ENCODE results near the gene CLEC6A. TPM values are rescaled to one million over a fixed set of nuclear protein-coding genes. Genes with fewer than 3 reads are reported as not detected.

Gene CLEC6A
- total and polyA plus RNA-seq, 2 experiments from 2014 or later = not detected

DNA sequence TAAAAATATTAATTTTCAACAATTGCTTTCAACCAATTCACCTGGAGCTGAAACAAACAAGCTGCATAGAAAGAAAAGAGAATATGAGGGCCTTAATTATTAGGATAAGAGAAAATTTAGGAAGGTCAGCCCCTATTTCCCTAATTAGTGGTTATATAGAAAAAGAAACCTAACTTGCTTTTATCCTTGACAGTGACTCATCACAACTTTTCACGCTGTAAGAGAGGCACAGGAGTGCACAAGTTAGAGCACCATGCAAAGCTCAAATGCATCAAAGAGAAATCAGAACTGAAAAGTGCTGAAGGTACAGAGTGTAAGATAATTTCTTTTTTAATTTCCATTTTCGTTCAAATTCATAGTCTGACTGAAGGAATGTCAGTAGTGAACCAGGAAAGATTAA is 62.2 kb downstream of the CLEC6A start:
- Histone ChIP-seq H3K27ac (no peak overlapping the region), H3K4me1 (ENCODE audit: insufficient read depth) (no peaks in the 10 kb centered on the region), H3K9me2 (replicated peaks; ENCODE audit: insufficient read depth) (no peaks in the 10 kb centered on the region), H3K9me3 (ENCODE audit: low read depth) (no peaks in the 10 kb centered on the region), H3K27me3 (peaks cover 9% of the 10 kb centered on the region), H4K20me1 (ENCODE audit: insufficient read depth, poor library complexity, severe bottlenecking) (no peaks in the 10 kb centered on the region), H2AFZ (no peak overlapping the region), H3K36me3 (replicated peaks; ENCODE audit: insufficient read depth, low read depth) (no peaks in the 10 kb centered on the region), H3K4me3 (no peak overlapping the region), H3K4me2 (no peak overlapping the region), H3K79me2 (no peaks in the 10 kb centered on the region)
- no peak for DNase-seq (ENCODE audit: low spot score)
- WGBS (ENCODE audit: low lambda C conversion rate, missing lambda C conversion rate) = 81% methylated on average over 2 of the region's 2 CpGs
- TF ChIP-seq EZH2phosphoT487 (IDR thresholded peaks at IDR 0.05; ENCODE audit: low read depth, severe bottlenecking, unreplicated experiment) (no peak), EZH2 (IDR thresholded peaks at IDR 0.05; ENCODE audit: borderline replicate concordance) (no peak)
- TF ChIP-seq, protein P1, sequence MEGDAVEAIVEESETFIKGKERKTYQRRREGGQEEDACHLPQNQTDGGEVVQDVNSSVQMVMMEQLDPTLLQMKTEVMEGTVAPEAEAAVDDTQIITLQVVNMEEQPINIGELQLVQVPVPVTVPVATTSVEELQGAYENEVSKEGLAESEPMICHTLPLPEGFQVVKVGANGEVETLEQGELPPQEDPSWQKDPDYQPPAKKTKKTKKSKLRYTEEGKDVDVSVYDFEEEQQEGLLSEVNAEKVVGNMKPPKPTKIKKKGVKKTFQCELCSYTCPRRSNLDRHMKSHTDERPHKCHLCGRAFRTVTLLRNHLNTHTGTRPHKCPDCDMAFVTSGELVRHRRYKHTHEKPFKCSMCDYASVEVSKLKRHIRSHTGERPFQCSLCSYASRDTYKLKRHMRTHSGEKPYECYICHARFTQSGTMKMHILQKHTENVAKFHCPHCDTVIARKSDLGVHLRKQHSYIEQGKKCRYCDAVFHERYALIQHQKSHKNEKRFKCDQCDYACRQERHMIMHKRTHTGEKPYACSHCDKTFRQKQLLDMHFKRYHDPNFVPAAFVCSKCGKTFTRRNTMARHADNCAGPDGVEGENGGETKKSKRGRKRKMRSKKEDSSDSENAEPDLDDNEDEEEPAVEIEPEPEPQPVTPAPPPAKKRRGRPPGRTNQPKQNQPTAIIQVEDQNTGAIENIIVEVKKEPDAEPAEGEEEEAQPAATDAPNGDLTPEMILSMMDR (IDR thresholded peaks at IDR 0.05; ENCODE audit: poor library complexity) = no peak

DNA sequence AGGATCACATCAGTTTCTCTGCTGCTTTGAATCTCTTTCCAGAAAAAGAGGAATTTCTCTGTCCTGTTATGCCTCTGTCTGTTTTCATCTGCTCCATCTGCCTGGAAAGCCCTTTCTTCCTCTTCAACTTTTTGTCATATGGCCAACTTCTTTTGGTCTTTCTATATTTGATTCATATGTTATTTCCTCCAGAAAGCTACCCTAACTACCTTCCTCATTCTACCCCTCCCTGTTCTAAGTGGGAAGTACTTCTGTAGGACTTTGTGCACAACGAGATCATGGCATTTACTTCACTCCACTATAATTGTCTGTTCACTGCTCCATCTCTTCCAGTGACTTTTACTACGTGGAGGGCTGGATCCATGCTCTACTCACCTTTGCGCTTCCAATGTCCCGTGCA is 63.4 kb downstream of the CLEC6A start:
- H3K79me2 ChIP-seq = no peaks in the 10 kb centered on the region

DNA sequence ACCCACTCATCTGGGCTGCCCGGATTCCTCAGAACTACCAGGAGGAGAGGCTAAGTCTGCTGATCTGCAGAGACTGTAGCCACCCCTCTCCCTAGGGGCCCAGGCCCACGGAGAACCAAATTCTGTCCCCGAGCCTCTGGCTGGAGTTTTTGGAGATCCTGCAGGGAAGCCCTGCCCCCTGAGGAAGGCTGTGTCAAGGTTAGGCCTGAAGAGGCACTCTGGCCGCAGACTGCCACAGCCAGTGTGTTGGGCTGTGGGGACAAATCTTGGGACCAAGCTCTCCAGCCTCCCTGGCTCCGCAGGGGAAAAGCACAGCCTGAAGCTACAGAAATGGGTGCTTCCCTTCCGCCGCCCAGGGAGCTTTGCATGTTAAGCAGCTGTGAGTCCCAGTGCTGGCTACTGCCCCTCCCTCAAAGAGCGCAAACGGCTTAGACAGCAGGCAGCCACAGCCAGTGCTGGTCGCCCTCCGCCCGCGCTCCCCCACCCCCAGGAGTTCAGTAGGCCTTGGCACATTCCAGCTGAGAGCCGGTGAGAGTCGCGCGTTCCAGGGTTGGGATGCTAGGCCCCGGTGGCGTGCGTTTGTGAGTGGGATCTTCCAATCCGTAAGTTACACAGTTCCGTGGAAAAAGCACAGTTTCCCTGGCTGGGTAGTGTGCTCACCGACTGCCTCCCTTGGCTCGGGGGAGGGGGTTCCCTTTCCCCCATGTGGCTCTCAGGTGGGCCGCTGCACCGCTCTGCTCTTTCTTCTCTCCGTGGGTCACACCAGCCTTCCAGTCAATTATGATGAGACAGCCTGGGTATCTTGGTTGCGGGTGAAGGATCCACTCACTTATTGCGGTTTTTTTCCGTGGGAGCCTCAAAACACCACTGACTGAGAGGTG is 71.7 kb downstream of the CLEC6A start:
- Histone ChIP-seq H3K9me2 (replicated peaks; ENCODE audit: insufficient read depth) (no peaks in the 10 kb centered on the region), H3K4me3 (no peak overlapping the region), H3K79me2 (no peaks in the 10 kb centered on the region), H3K27me3 (no peaks in the 10 kb centered on the region), H4K20me1 (ENCODE audit: insufficient read depth, poor library complexity, severe bottlenecking) (no peaks in the 10 kb centered on the region), H3K4me2 (no peak overlapping the region), H3K9me3 (ENCODE audit: low read depth) (no peaks in the 10 kb centered on the region), H3K4me1 (ENCODE audit: insufficient read depth) (no peaks in the 10 kb centered on the region), H3K36me3 (replicated peaks; ENCODE audit: insufficient read depth, low read depth) (no peaks in the 10 kb centered on the region), H3K27ac (no peak overlapping the region), H2AFZ (no peak overlapping the region)
- DNase-seq (ENCODE audit: low spot score) = no peak
- TF ChIP-seq EZH2phosphoT487 (IDR thresholded peaks at IDR 0.05; ENCODE audit: low read depth, severe bottlenecking, unreplicated experiment) (no peak), EZH2 (IDR thresholded peaks at IDR 0.05; ENCODE audit: borderline replicate concordance) (no peak)
- TF ChIP-seq, protein P1 (IDR thresholded peaks at IDR 0.05; ENCODE audit: poor library complexity) = no peak
- WGBS (ENCODE audit: low lambda C conversion rate, missing lambda C conversion rate) = 86% methylated on average over 30 of the region's 30 CpGs

More for the DNA sequence above, 63.4 kb downstream of the CLEC6A start:
- TF ChIP-seq, protein P1 (IDR thresholded peaks at IDR 0.05; ENCODE audit: poor library complexity) = no peak
- H3K9me3 ChIP-seq (ENCODE audit: low read depth) = no peaks in the 10 kb centered on the region
- no peak overlapping the region for H3K4me3 ChIP-seq
- no peaks in the 10 kb centered on the region for H3K9me2 ChIP-seq (replicated peaks; ENCODE audit: insufficient read depth)
- no peak overlapping the region for H3K27ac ChIP-seq
- DNase-seq (ENCODE audit: low spot score) = no peak
- no peaks in the 10 kb centered on the region for H4K20me1 ChIP-seq (ENCODE audit: insufficient read depth, poor library complexity, severe bottlenecking)
- no peaks in the 10 kb centered on the region for H3K4me1 ChIP-seq (ENCODE audit: insufficient read depth)
- 85% methylated on average over 4 of the region's 4 CpGs for WGBS (ENCODE audit: low lambda C conversion rate, missing lambda C conversion rate)
- H3K27me3 ChIP-seq = peaks cover 9% of the 10 kb centered on the region
- H2AFZ ChIP-seq = no peak overlapping the region
- no peaks in the 10 kb centered on the region for H3K36me3 ChIP-seq (replicated peaks; ENCODE audit: insufficient read depth, low read depth)
- no peak overlapping the region for H3K4me2 ChIP-seq

Small RNAs within 50 kb of the gene (small RNA-seq; reads per million reads assigned to genes)
- gene RNU6-275P = not detected

Other genes starting within 250 kb of the CLEC6A start
- not detected in 2 replicates for gene FAM90A1, start 228.3 kb upstream of the CLEC6A start, total RNA-seq
- 0.09 TPM in 1 of 2 replicates, not detected in the other for gene FAM90A1, start 228.3 kb upstream of the CLEC6A start, polyA plus RNA-seq
- 0.10 TPM in 1 of 2 replicates, not detected in the other for gene CLEC4D, start 57.5 kb downstream of the CLEC6A start, total RNA-seq
- gene CLEC4D, start 57.5 kb downstream of the CLEC6A start, polyA plus RNA-seq = not detected in 2 replicates
- not detected in 2 replicates for gene CLEC4E, start 84.9 kb downstream of the CLEC6A start, total RNA-seq
- not detected in 2 replicates for gene CLEC4E, start 84.9 kb downstream of the CLEC6A start, polyA plus RNA-seq
- gene AICDA, start 156.9 kb downstream of the CLEC6A start, total RNA-seq = 0.12 and 0.23 TPM in 2 replicates
- gene AICDA, start 156.9 kb downstream of the CLEC6A start, polyA plus RNA-seq = not detected in 2 replicates
- 1.7 and 1.9 TPM in 2 replicates for gene MFAP5, start 206.9 kb downstream of the CLEC6A start, total RNA-seq
- gene MFAP5, start 206.9 kb downstream of the CLEC6A start, polyA plus RNA-seq = 0.15 and 1.0 TPM in 2 replicates
- 28.9 and 37.3 TPM in 2 replicates for gene RIMKLB, start 242.0 kb downstream of the CLEC6A start, total RNA-seq
- 20.7 and 25.7 TPM in 2 replicates for gene RIMKLB, start 242.0 kb downstream of the CLEC6A start, polyA plus RNA-seq

Data from hepatocyte (in vitro differentiated cells).